ENCODE results near the gene LRRC56. TPM values are rescaled to one million over a fixed set of nuclear protein-coding genes. Genes with fewer than 3 reads are reported as not detected.
A peak's percentile ranks its signal among the peaks of the same experiment; 100 is the strongest.

LRRC56 gene
- total RNA-seq, 3 donors from 2014 or later: 0.16 to 1.6 (median 1.3) TPM

DNA sequence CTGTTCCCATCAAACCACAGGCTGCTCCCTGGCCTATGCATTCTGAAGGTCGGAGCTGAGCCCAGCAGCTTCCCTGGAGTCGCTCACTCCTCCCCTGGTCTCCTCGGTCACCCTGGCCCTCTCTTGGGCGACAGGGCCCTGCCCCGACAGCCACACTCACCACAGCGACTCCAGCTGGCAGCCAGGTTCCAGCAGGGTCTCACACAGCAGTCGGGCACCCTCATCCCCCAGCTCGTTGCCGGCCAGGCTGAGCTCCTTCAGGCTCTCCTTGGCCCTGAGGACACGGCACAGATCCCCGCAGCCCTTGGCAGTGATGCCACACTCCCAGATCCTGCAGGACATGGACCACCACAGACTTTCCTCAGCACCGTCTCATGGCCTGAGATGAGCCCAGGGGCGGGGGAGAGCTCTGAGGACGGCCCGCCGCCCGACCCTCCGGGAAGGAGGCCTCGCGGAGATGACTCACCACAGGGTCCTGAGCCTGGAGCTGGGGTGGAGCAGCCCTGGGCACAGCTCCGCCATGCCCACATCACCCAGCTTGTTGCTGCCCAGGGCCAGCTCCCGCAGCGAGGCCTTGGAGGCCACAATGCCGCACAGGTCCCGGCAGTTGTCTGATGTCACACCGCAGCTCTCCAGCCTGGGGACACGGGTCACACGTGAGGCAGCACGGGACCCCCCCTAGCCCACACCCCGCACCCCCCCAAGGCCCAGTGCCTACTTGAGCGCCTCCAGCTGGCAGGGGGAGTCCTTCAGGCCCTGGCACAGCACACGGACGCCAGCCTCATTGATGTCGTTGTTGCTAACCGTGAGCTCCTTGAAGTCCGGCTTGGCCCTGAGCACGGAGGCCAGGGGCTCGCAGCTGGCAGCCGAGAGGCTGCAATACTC, 38.8 kb upstream of the LRRC56 start:
- TF ChIP-seq POLR2AphosphoS5 (IDR thresholded peaks at IDR 0.05) (no peak), POLR2A (IDR thresholded peaks at IDR 0.05) (no peak)
- TF ChIP-seq, protein P1, sequence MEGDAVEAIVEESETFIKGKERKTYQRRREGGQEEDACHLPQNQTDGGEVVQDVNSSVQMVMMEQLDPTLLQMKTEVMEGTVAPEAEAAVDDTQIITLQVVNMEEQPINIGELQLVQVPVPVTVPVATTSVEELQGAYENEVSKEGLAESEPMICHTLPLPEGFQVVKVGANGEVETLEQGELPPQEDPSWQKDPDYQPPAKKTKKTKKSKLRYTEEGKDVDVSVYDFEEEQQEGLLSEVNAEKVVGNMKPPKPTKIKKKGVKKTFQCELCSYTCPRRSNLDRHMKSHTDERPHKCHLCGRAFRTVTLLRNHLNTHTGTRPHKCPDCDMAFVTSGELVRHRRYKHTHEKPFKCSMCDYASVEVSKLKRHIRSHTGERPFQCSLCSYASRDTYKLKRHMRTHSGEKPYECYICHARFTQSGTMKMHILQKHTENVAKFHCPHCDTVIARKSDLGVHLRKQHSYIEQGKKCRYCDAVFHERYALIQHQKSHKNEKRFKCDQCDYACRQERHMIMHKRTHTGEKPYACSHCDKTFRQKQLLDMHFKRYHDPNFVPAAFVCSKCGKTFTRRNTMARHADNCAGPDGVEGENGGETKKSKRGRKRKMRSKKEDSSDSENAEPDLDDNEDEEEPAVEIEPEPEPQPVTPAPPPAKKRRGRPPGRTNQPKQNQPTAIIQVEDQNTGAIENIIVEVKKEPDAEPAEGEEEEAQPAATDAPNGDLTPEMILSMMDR (IDR thresholded peaks at IDR 0.05): no peak
- H3K27ac ChIP-seq: no peak overlapping the region
- H3K4me3 ChIP-seq: no peak overlapping the region
- H3K4me1 ChIP-seq: peaks cover 0 to 6% of the 10 kb centered on the region in 2 donors
- no peak for DNase-seq (ENCODE audit: low spot score in 2 of 2)
- H3K36me3 ChIP-seq: peaks cover 30% of the 10 kb centered on the region
- no peaks in the 10 kb centered on the region for H3K9me3 ChIP-seq
- intact Hi-C loops (cut with DNase I; ENCODE audit: low total_unique reads): no loop called here
- no peaks in the 10 kb centered on the region for H3K27me3 ChIP-seq

DNA sequence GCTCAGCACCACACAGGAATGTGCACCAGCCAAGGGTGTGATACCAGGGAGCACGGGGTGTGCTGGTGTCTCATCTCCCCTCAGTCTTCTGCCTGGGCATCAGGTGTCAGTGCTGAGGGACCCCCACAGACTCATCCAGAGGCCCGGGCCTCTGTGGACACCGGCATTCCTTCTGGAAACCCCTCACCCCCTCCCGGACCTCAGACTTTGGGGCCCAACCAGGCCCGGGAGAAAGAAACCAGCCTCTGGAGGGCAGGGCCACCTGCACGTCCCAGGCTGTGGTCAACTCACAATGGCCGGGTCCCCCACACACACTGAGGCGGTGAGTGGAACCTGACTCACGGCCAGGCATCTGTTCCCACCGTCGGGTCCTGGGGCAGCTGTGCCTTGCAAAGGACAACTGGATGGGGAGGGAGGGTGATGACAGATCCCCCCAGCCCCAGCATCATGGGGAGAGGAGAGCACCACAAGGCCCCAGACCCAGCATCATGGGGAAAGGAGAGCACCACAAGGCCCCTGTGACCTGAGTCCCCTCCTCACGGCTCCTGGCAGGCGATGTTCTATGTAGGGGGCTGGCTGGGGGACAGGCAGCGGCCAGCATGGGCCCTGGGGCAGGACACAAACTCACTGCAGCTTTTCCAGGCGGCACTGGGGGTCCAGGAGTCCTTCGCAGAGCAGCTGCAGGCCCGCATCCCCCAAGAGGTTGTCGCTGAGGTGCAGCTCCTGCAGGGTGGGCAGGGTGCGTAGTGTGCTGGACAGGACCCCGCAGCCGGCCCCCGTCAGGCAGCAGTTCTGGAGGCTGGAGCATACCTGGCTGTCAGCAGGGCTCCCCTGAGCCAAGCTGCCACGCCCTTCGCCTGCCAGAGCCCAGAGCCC, 37.9 kb upstream of the LRRC56 start:
- Histone ChIP-seq H3K9me3 (no peaks in the 10 kb centered on the region), H3K27ac (no peak overlapping the region), H3K36me3 (peaks cover 25% of the 10 kb centered on the region), H3K27me3 (no peaks in the 10 kb centered on the region), H3K4me1 (peaks cover 0 to 9% of the 10 kb centered on the region in 2 donors), H3K4me3 (no peak overlapping the region)
- intact Hi-C loops (cut with DNase I; ENCODE audit: low total_unique reads): no loop called here
- TF ChIP-seq POLR2A (IDR thresholded peaks at IDR 0.05) (no peak), POLR2AphosphoS5 (IDR thresholded peaks at IDR 0.05) (no peak)
- TF ChIP-seq, protein P1 (IDR thresholded peaks at IDR 0.05): no peak
- DNase-seq (ENCODE audit: low spot score in 2 of 2): no peak

DNA sequence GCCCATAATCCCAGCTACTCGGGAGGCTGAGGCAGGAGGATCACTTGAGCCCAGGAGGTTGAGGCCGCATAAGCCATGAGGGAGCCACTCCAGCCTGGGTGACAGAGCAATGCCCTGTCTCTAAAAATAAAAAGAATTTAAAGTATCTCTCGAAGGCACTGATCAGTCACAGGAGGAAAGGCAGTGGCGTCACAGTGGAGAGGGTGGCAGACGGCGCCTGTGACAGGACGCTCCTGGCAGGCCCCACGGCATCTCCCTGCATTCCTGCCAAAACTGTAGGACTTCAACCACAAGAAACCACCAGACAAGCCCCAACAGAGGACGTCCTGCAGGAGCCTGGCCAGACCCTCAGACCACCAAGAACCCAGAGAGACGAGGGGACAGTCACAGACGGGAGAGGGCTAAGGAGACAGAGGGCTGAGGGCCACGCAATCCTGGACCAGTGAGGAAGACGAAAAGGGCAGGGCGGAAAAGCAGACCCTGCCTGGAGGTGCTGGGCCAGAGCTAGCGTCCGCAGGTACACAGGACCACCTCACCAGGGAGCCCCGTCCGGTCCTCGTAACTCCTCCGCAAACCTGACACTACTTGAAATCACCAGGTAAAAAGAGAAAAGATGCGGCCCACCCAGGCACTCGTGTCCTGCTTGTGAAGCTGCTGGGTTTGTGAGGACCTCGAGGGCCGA, 36.2 kb upstream of the LRRC56 start:
- peaks cover 9 to 15% of the 10 kb centered on the region in 2 donors for H3K4me1 ChIP-seq
- peaks cover 23% of the 10 kb centered on the region for H3K36me3 ChIP-seq
- intact Hi-C loops (cut with DNase I; ENCODE audit: low total_unique reads): no loop called here
- H3K9me3 ChIP-seq: no peaks in the 10 kb centered on the region
- no peak overlapping the region for H3K27ac ChIP-seq
- no peak for DNase-seq (ENCODE audit: low spot score in 2 of 2)
- H3K27me3 ChIP-seq: no peaks in the 10 kb centered on the region
- TF ChIP-seq POLR2AphosphoS5 (IDR thresholded peaks at IDR 0.05) (no peak), POLR2A (IDR thresholded peaks at IDR 0.05) (no peak)
- TF ChIP-seq, protein P1 (IDR thresholded peaks at IDR 0.05): no peak
- no peak overlapping the region for H3K4me3 ChIP-seq

DNA sequence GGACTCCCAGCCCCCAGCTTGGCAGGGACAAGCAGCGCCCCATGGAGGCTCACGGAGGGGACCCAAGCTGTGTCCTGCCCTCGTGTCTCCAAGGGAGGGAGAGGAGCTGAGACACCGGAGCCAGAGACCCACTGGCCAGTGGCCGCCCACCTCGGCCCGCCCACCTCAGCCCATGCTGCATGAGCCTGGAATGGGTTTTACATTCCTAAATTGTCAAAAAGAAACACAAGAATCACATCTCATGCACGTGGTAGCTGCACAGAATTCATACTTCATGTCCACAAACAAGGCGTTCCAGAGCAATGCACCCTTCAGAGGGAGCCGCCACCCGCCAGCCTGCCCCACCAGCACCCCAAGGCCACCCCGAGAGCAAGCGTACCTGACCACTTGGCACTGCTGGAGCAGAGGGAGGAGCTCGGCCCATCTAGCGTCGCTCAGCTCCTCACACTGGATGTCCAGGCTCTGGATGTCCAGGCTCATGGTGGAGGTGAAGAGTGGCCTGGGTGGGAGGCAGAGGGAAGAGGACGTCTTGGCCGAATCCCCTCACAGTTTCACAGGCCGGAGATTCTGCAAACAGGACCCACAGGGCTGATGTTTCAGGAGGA, 35.5 kb upstream of the LRRC56 start:
- Histone ChIP-seq H3K27me3 (no peaks in the 10 kb centered on the region), H3K9me3 (no peaks in the 10 kb centered on the region), H3K4me1 (peaks cover 9 to 15% of the 10 kb centered on the region in 2 donors), H3K27ac (peak overlapping the region in 1 of 2 donors; percentile 74), H3K36me3 (peaks cover 23% of the 10 kb centered on the region), H3K4me3 (no peak overlapping the region)
- TF ChIP-seq, protein P1 (IDR thresholded peaks at IDR 0.05): no peak
- TF ChIP-seq POLR2A (IDR thresholded peaks at IDR 0.05) (no peak), POLR2AphosphoS5 (IDR thresholded peaks at IDR 0.05) (no peak)
- intact Hi-C loops (cut with DNase I; ENCODE audit: low total_unique reads): no loop called here
- no peak for DNase-seq (ENCODE audit: low spot score in 2 of 2)

All from breast epithelium (tissue), 4 donors.